OCI-LY7 (cell line): ENCODE data around the gene WNT6. TPM values are rescaled to one million over a fixed set of nuclear protein-coding genes. Genes with fewer than 3 reads are reported as not detected.

Source experiments
- BruUV-seq: library from RNA; stranded (reverse); fragments of 400-500 nt; replicated peaks from 2 replicates; lab custom pipeline; 2021; lab: Mats Ljungman, UMichigan
- CTCF ChIA-PET: fragments of 300-600 bp; sonication (Branson Sonifier 250); formaldehyde crosslinking; loops from one replicate; lab custom pipeline; 2022; ENCODE audit warnings: antibody characterized with exemption; ENCODE audit not compliant: unreplicated experiment; lab: Charles Lee
- POLR2A ChIA-PET: fragments of 300-600 bp; sonication (Branson Sonifier 250); formaldehyde crosslinking; loops from one replicate; lab custom pipeline; 2022; ENCODE audit warnings: antibody characterized with exemption; lab: Charles Lee
- DNase-seq: peaks from one replicate; pipeline ENCODE4 v3.0.0-alpha.2; 2015; ENCODE audit warnings: low spot score
- H2AFZ ChIP-seq: fragments of 200-600 bp; sonication (generic), shearing (Covaris generic); 2 replicates; pipeline ENCODE4 v1.6.1; 2014; ENCODE audit warnings: mild to moderate bottlenecking, antibody characterized with exemption, low read length, moderate library complexity
- H3K27ac ChIP-seq: fragments of 200-600 bp; sonication (generic); 2 replicates; pipeline ENCODE4 v1.5.1; 2014; ENCODE audit warnings: mixed run types, low read depth, mild to moderate bottlenecking, moderate library complexity, low read length, inconsistent platforms; ENCODE audit not compliant: poor library complexity, severe bottlenecking
- H3K36me3 ChIP-seq: fragments of 200-600 bp; sonication (generic); 2 replicates; pipeline ENCODE4 v1.6.1; 2014; ENCODE audit warnings: mild to moderate bottlenecking, antibody characterized with exemption, low read length, moderate library complexity, mixed read lengths; ENCODE audit not compliant: insufficient read depth
- H3K4me1 ChIP-seq: fragments of 200-600 bp; sonication (generic); 2 replicates; pipeline ENCODE4 v1.5.1; 2014; ENCODE audit warnings: mild to moderate bottlenecking, low read length; ENCODE audit not compliant: insufficient read depth, poor library complexity, severe bottlenecking
- H3K4me2 ChIP-seq: fragments of 200-600 bp; sonication (generic); 2 replicates; pipeline ENCODE4 v1.6.1; 2014; ENCODE audit warnings: mild to moderate bottlenecking, low read length
- H3K4me3 ChIP-seq: fragments of 200-600 bp; sonication (generic); 2 replicates; pipeline ENCODE4 v1.5.1; 2014; ENCODE audit warnings: mild to moderate bottlenecking, low read depth, low read length; ENCODE audit not compliant: poor library complexity, severe bottlenecking
- H3K79me2 ChIP-seq: fragments of 200-600 bp; sonication (generic); 2 replicates; pipeline ENCODE4 v1.6.1; 2016; ENCODE audit warnings: low read depth, mild to moderate bottlenecking, low read length, moderate library complexity, mixed read lengths; ENCODE audit not compliant: insufficient read depth
- H3K9me2 ChIP-seq: fragments of 200-600 bp; sonication (generic); 2 replicates; pipeline ENCODE4 v1.6.1; 2016; ENCODE audit warnings: mild to moderate bottlenecking, low read length, mixed read lengths; ENCODE audit not compliant: insufficient read depth
- H3K9me3 ChIP-seq: fragments of 200-600 bp; sonication (generic); 2 replicates; pipeline ENCODE4 v1.6.1; 2014; ENCODE audit warnings: mild to moderate bottlenecking, mixed run types, low read length, mixed read lengths
- H4K20me1 ChIP-seq: fragments of 200-600 bp; sonication (generic); 2 replicates; pipeline ENCODE4 v1.6.1; 2014; ENCODE audit warnings: mild to moderate bottlenecking, antibody characterized with exemption, low read length, moderate library complexity, mixed read lengths; ENCODE audit not compliant: insufficient read depth
- CTCF ChIP-seq: fragments of 200-600 bp; sonication (generic); conservative IDR thresholded peaks from 2 replicates; pipeline ENCODE4 v1.5.1; 2014; ENCODE audit warnings: mild to moderate bottlenecking, antibody characterized with exemption, low read length, moderate library complexity, mixed read lengths
- EZH2phosphoT487 ChIP-seq: fragments of 200-600 bp; sonication (generic); IDR thresholded peaks from 2 replicates; pipeline ENCODE4 v1.6.1; 2018; ENCODE audit warnings: low read depth, borderline replicate concordance, mild to moderate bottlenecking, mixed run types, antibody characterized with exemption, low read length, moderate library complexity, mixed read lengths
- intact Hi-C: fragments of 100-400 bp; cut with micrococcal nuclease; formaldehyde crosslinking; loops from one replicate; pipeline ENCODE4 v1.10.0; 2022; ENCODE audit not compliant: unreplicated experiment
- total RNA-seq, 2 experiments: library from RNA; depleted of rRNA in 1 of 2; stranded (reverse); fragments of >200 nt in 1 of 2; shearing (Covaris generic) in 1 of 2; gene quantifications; 2 replicates each; pipeline ENCODE4 v1.2.3, GENCODE V29; 2014 to 2022

WNT6 gene
- total RNA-seq, 2 experiments from 2014 or later, result 0.74 TPM; not detected in 1

- H4K20me1 ChIP-seq, result no peaks in the 10 kb centered on the region
- POLR2A ChIA-PET, result interaction anchor here (0.6 kb wide), 2 partner anchors 144 to 853 kb away, joined by 3 read pairs; no protein-coding TSS in a partner anchor
- H3K9me2 ChIP-seq, result no peaks in the 10 kb centered on the region
- H3K4me2 ChIP-seq, result no peak overlapping the region
- no peaks in the 10 kb centered on the region for H3K36me3 ChIP-seq
- no peaks in the 10 kb centered on the region for H3K9me3 ChIP-seq
- no peaks in the 10 kb centered on the region for H3K79me2 ChIP-seq
- no TSS peak for BruUV-seq
- H3K27ac ChIP-seq, result no peak overlapping the region
- TF ChIP-seq CTCF (no peak), EZH2phosphoT487 (no peak)
- peaks cover 5% of the 10 kb centered on the region for H3K4me1 ChIP-seq
- no peak overlapping the region for H2AFZ ChIP-seq
- no peak overlapping the region for H3K4me3 ChIP-seq
- CTCF ChIA-PET, result no interaction called here
- no peak for DNase-seq
- intact Hi-C loops, result no loop called here
Measured at GRCh38 chr2:218828477-218828778, 31.2 kb upstream of the WNT6 start.

- Histone ChIP-seq H3K4me3 (no peak overlapping the region), H4K20me1 (no peaks in the 10 kb centered on the region), H3K4me1 (peaks cover 5% of the 10 kb centered on the region), H3K36me3 (no peaks in the 10 kb centered on the region), H3K79me2 (no peaks in the 10 kb centered on the region), H3K9me3 (no peaks in the 10 kb centered on the region), H3K4me2 (no peak overlapping the region), H3K27ac (no peak overlapping the region), H3K9me2 (no peaks in the 10 kb centered on the region), H2AFZ (no peak overlapping the region)
- intact Hi-C loops, result no loop called here
- DNase-seq, result no peak
- CTCF ChIA-PET, result no interaction called here
- BruUV-seq, result no TSS peak
- TF ChIP-seq EZH2phosphoT487 (no peak), CTCF (no peak)
- POLR2A ChIA-PET, result interaction anchor here (0.6 kb wide), 1 partner anchor 83 kb away, joined by 3 read pairs; no protein-coding TSS in a partner anchor
Measured at GRCh38 chr2:218829868-218830451, 29.6 kb upstream of the WNT6 start.

GRCh38 chr2:218830526-218831306, 28.9 kb upstream of the WNT6 start:
- TF ChIP-seq CTCF (no peak), EZH2phosphoT487 (no peak)
- peaks cover 5% of the 10 kb centered on the region for H3K4me1 ChIP-seq
- no peaks in the 10 kb centered on the region for H3K9me2 ChIP-seq
- DNase-seq, result no peak
- H3K4me3 ChIP-seq, result no peak overlapping the region
- ChIA-PET POLR2A (no interaction called here), CTCF (no interaction called here)
- no peaks in the 10 kb centered on the region for H3K9me3 ChIP-seq
- no peaks in the 10 kb centered on the region for H3K79me2 ChIP-seq
- no TSS peak for BruUV-seq
- H3K4me2 ChIP-seq, result no peak overlapping the region
- no peak overlapping the region for H2AFZ ChIP-seq
- H4K20me1 ChIP-seq, result no peaks in the 10 kb centered on the region
- H3K36me3 ChIP-seq, result no peaks in the 10 kb centered on the region
- H3K27ac ChIP-seq, result no peak overlapping the region
- intact Hi-C loops, result no loop called here
